ENCODE results near the gene SCYGR4.

- TF ChIP-seq EP300 (IDR thresholded peaks at IDR 0.05) (no peak), ZNF302 (CRISPR knock-in tag; IDR thresholded peaks at IDR 0.05) (no peak), MAX (IDR thresholded peaks at IDR 0.05) (no peak), REST (IDR thresholded peaks at IDR 0.05) (no peak), RFX5 (IDR thresholded peaks at IDR 0.05) (no peak), CTCF (IDR thresholded peaks at IDR 0.05) (no peak), SREBF2 (IDR thresholded peaks at IDR 0.05) (no peak), ESRRA (IDR thresholded peaks at IDR 0.05; ENCODE audit: borderline replicate concordance, low read length) (no peak), CHD2 (IDR thresholded peaks at IDR 0.05; ENCODE audit: low read length, partially characterized antibody) (no peak), POLR2A (IDR thresholded peaks at IDR 0.05; ENCODE audit: low read length) (no peak)
Measured at GRCh38 chr2:227661827-227662226, 44.5 kb downstream of the SCYGR4 start.
